K562 (cell line): Measurements from ENCODE around the gene TFEB. TPM values are rescaled to one million over a fixed set of nuclear protein-coding genes. Genes with fewer than 3 reads are reported as not detected.
A peak's percentile ranks its signal among the peaks of the same experiment; 100 is the strongest.

ENCODE experiments used
- ATAC-seq: fragments of 200-7000 bp; cut with Tn5 transposase; 3 replicates; pipeline ENCODE4 v1.9.1; 2020; ENCODE audit warnings: moderate library complexity
- BruUV-seq: library from RNA; stranded (reverse); fragments of 400-500 nt; replicated peaks from 2 replicates; lab custom pipeline; 2021; lab: Mats Ljungman, UMichigan
- CTCF ChIA-PET: fragments of 300-600 bp; formaldehyde crosslinking; extraction: SDS; loops from one replicate; lab custom pipeline; 2021; ENCODE audit warnings: low intra/inter-chr PET ratio; lab: Yijun Ruan, JAX
- POLR2A ChIA-PET: fragments of 300-600, 350-650 bp; sonication (Branson Sonifier 250); formaldehyde crosslinking; extraction: SDS; loops from one replicate; lab custom pipeline; 2021; ENCODE audit warnings: antibody characterized with exemption, inconsistent platforms; lab: Yijun Ruan, JAX
- DNase-seq, 4 experiments: peaks; one replicate each; pipeline versions ENCODE4 v3.0.0 to v3.0.0-alpha.2; 2011 to 2018; ENCODE audit warnings: low spot score in 3 of 4, mixed read lengths in 3 of 4; ENCODE audit errors: extremely low read depth in 1 of 4
- FAIRE-seq: peaks from 2 replicates; lab custom pipeline; 2011; peaks lifted over from hg19 to GRCh38; lab: Jason Lieb, UNC
- H2AFZ ChIP-seq: 2 replicates; pipeline ENCODE4 v1.6.0; 2011; ENCODE audit warnings: low read depth, low read length, control low read depth, inconsistent platforms
- H3K27ac ChIP-seq: fragments of 200-600 bp; 3 replicates; pipeline ENCODE4 v1.8.0; 2011; ENCODE audit warnings: low read depth, mild to moderate bottlenecking, control low read depth, inconsistent platforms, low read length, moderate library complexity, mixed read lengths; ENCODE audit errors: extremely low read depth
- H3K27me3 ChIP-seq, 2 experiments: fragments of 300-600 bp in 1 of 2; 2 replicates in 1 of 2; 3 replicates in 1 of 2; pipeline versions ENCODE4 v1.6.0 to v1.8.0; 2011; ENCODE audit warnings: inconsistent platforms in 2 of 2, low read length in 2 of 2, mild to moderate bottlenecking in 1 of 2, mixed read lengths in 1 of 2, moderate library complexity in 1 of 2; ENCODE audit not compliant: control insufficient read depth in 2 of 2, insufficient read depth in 2 of 2
- H3K36me3 ChIP-seq: fragments of 300-600 bp; 3 replicates; pipeline ENCODE4 v1.8.0; 2011; ENCODE audit warnings: mild to moderate bottlenecking, low read length, inconsistent platforms; ENCODE audit not compliant: control insufficient read depth, insufficient read depth
- H3K4me1 ChIP-seq, 2 experiments: fragments of 200-600 bp in 1 of 2; replicated peaks in 1 of 2; 2 replicates in 1 of 2; 3 replicates in 1 of 2; pipeline versions ENCODE4 v1.5.1 to v1.8.0; 2011; ENCODE audit warnings: inconsistent platforms in 2 of 2, low read length in 2 of 2, mild to moderate bottlenecking in 1 of 2, mixed read lengths in 1 of 2, moderate library complexity in 1 of 2; ENCODE audit not compliant: control insufficient read depth in 2 of 2, insufficient read depth in 2 of 2
- H3K4me2 ChIP-seq: 2 replicates; pipeline ENCODE4 v1.6.1; 2011; ENCODE audit warnings: low read length, control low read depth, inconsistent platforms, mixed read lengths; ENCODE audit not compliant: insufficient read depth
- H3K4me3 ChIP-seq: fragments of 200-600 bp; sonication (generic), shearing (Covaris generic); 2 replicates; pipeline ENCODE4 v1.5.1; 2016; ENCODE audit warnings: control low read depth, inconsistent platforms
- H3K79me2 ChIP-seq: fragments of 200-600 bp; 3 replicates; pipeline ENCODE4 v1.8.0; 2011; ENCODE audit warnings: low read length, inconsistent platforms; ENCODE audit not compliant: control insufficient read depth, insufficient read depth
- H3K9ac ChIP-seq, 2 experiments: 2 replicates each; pipeline versions ENCODE4 v1.6.0 to v1.6.1; 2011; ENCODE audit warnings: low read depth in 2 of 2, low read length in 2 of 2, control low read depth in 1 of 2, inconsistent platforms in 1 of 2, mild to moderate bottlenecking in 1 of 2, mixed read lengths in 1 of 2; ENCODE audit not compliant: insufficient read depth in 1 of 2
- H3K9me1 ChIP-seq: one replicate; pipeline ENCODE4 v1.6.0; 2011; ENCODE audit warnings: inconsistent platforms, mild to moderate bottlenecking, low read length, moderate library complexity; ENCODE audit not compliant: control insufficient read depth, insufficient read depth
- H3K9me3 ChIP-seq: replicated peaks from 2 replicates; pipeline ENCODE4 v1.5.1; 2011; ENCODE audit warnings: low read depth, low read length, inconsistent platforms; ENCODE audit not compliant: control insufficient read depth, insufficient read depth
- H4K20me1 ChIP-seq: replicated peaks from 2 replicates; pipeline ENCODE4 v1.6.1; 2011; ENCODE audit warnings: low read length, inconsistent platforms, mixed read lengths; ENCODE audit not compliant: control insufficient read depth, insufficient read depth
- ATF3 ChIP-seq, 2 experiments: fragments of 450-650 bp in 1 of 2; sonication (generic) in 1 of 2; formaldehyde crosslinking in 1 of 2; IDR thresholded peaks in 1 of 2; conservative IDR thresholded peaks in 1 of 2; 2 replicates each; pipeline versions ENCODE4 v1.6.1 to v1.8.1; 2016 to 2023; ENCODE audit warnings: mild to moderate bottlenecking in 2 of 2, moderate library complexity in 2 of 2, inconsistent platforms in 1 of 2, missing genetic modification reagents in 1 of 2
- ATF7 ChIP-seq: fragments of 450-650 bp; IDR thresholded peaks from 2 replicates; pipeline ENCODE4 v1.7.1; 2014; ENCODE audit warnings: mild to moderate bottlenecking, moderate library complexity
- BCOR ChIP-seq: fragments of 450-650 bp; IDR thresholded peaks from 2 replicates; pipeline ENCODE4 v1.6.1; 2016
- CHD2 ChIP-seq: IDR thresholded peaks from 2 replicates; pipeline ENCODE4 v1.6.1; 2011; ENCODE audit warnings: low read depth, low read length
- CTBP1 ChIP-seq: fragments of 450-650 bp; IDR thresholded peaks from 2 replicates; pipeline ENCODE4 v1.6.1; 2016; ENCODE audit warnings: borderline replicate concordance
- HDGF ChIP-seq: fragments of 450-650 bp; IDR thresholded peaks from 2 replicates; pipeline ENCODE4 v1.6.1; 2016
- ID3 ChIP-seq, 2 experiments: fragments of 250-450 bp in 1 of 2; fragments of 450-650 bp in 1 of 2; sonication (Bioruptor Pico) in 1 of 2; IDR thresholded peaks; 2 replicates each; pipeline versions ENCODE4 v1.6.1 to v1.8.0; 2016 to 2021; ENCODE audit warnings: mild to moderate bottlenecking in 2 of 2, moderate library complexity in 2 of 2, missing compliant biosample characterization in 1 of 2, missing genetic modification characterization in 1 of 2
- NFIC ChIP-seq: fragments of 450-650 bp; IDR thresholded peaks from 2 replicates; pipeline ENCODE4 v1.6.1; 2017; ENCODE audit warnings: mild to moderate bottlenecking, inconsistent platforms
- PRDM10 ChIP-seq: fragments of 450-650 bp; IDR thresholded peaks from 2 replicates; pipeline ENCODE4 v1.6.1; 2018; ENCODE audit not compliant: partially characterized antibody
- SMC3 ChIP-seq: conservative IDR thresholded peaks from 2 replicates; pipeline ENCODE4 v1.6.1; 2011; ENCODE audit warnings: low read depth, low read length, improper control_type of control experiment; ENCODE audit not compliant: insufficient read depth
- TEAD4 ChIP-seq, 2 experiments: sonication (generic) in 1 of 2; formaldehyde crosslinking in 1 of 2; IDR thresholded peaks; 2 replicates each; pipeline versions ENCODE4 v1.6.1 to v1.8.0; 2012 to 2022; ENCODE audit warnings: borderline replicate concordance in 1 of 2, inconsistent platforms in 1 of 2, low read length in 1 of 2, mild to moderate bottlenecking in 1 of 2, missing genetic modification reagents in 1 of 2
- TRIM25 ChIP-seq: fragments of 450-650 bp; IDR thresholded peaks from 2 replicates; pipeline ENCODE4 v1.7.0; 2016; ENCODE audit warnings: borderline replicate concordance
- ZKSCAN1 ChIP-seq: fragments of 150-350 bp; IDR thresholded peaks from 2 replicates; pipeline ENCODE4 v1.6.1; 2016; ENCODE audit warnings: low read depth, low read length
- WGBS: fragments of 100-300 bp; shearing (Covaris generic); methylation state at CpG from one replicate; pipeline ENCODE4 v1.1.6; 2016; ENCODE audit warnings: low coverage, mixed read lengths; ENCODE audit not compliant: insufficient coverage; ENCODE audit errors: missing lambda C conversion rate; 5-methylcytosine and 5-hydroxymethylcytosine counted together
- in situ Hi-C: fragments of 300-500 bp; cut with MboI; formaldehyde crosslinking; loops from 4 replicates; pipeline ENCODE4 v1.15.0; 2018; ENCODE audit warnings: inconsistent platforms, mixed read lengths
- intact Hi-C: fragments of 100-400 bp; cut with micrococcal nuclease; formaldehyde crosslinking; loops from 2 replicates; pipeline ENCODE4 v1.14.2; 2022
- polyA plus RNA-seq, 8 experiments: library from polyadenylated mRNA; depleted of rRNA in 4 of 8; stranded (reverse) in 5 of 8; unstranded in 3 of 8; fragments of >200 nt; fragmentation: Nextera tagmentation in 2 of 8; fragmentation: Illumina TruSeq in 1 of 8; extraction: Ambion mirVana in 2 of 8; extraction: Trizol in 1 of 8; gene quantifications; 2 replicates each; pipeline versions ENCODE4 v1.2.1 to v1.2.3, GENCODE V29; 2011 to 2014; ENCODE audit warnings: inconsistent platforms in 1 of 8, missing spikeins in 1 of 8
- total RNA-seq, 7 experiments: library from RNA; depleted of rRNA in 6 of 7; stranded (reverse); fragments of >200 nt in 6 of 7; fragmentation: Illumina TruSeq in 2 of 7; extraction: Trizol in 2 of 7; gene quantifications; 2 replicates each; pipeline versions ENCODE4 v1.2.1 to v1.2.3, GENCODE V29; 2011 to 2021; ENCODE audit warnings: low replicate concordance in 1 of 7

The TFEB gene
- total and polyA plus RNA-seq, 9 of the 15 experiments (the other 6 are each of a cell fraction or from before 2014, with no cell fraction given), result 0.04 to 4.7 (median 2.0) TPM

DNA sequence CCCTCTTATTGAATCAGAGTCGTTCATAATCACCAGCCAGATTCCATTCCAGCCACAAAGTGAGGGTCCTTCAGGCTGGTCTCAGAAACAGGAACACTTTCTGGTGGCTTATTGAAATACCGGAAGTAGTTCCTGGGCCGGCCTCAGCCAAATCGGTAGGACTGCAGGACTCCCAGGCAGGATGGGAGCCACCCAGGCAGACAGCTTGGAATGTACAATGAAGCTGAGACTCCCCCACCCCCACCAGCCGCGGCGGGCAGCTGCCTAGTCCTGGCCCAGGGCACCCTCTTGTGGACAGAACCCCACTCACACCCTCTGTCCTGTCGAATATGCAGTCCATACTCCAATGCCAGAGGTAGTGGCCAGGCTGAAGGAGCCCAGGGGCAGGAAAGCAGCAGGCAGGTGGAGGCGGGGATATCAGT, 53.3 kb downstream of the TFEB start:
- H3K9me3 ChIP-seq, result no peaks in the 10 kb centered on the region
- intact Hi-C loops (loop anchor here (1.0 to 2.0 kb wide), 4 partner anchors 79 to 313 kb away; no protein-coding TSS in a partner anchor), in situ Hi-C loops (loop anchor here (5.0 kb wide), 2 partner anchors 80 to 310 kb away; no protein-coding TSS in a partner anchor)
- ATAC-seq (peak; percentile 94), FAIRE-seq (peak; percentile 95), DNase-seq (peak; percentile 89 to 95 (median 93))
- H3K79me2 ChIP-seq, result no peaks in the 10 kb centered on the region
- H3K4me1 ChIP-seq, result peaks cover 0 to 19% of the 10 kb centered on the region in 2 experiments; a peak in 2 of 5 replicates
- H3K27ac ChIP-seq, result no peak overlapping the region
- ChIA-PET CTCF (interaction anchor here (0.6 to 3.9 kb wide), 14 partner anchors 18 to 557 kb away, joined by 3 to 150 read pairs (median 4); partner anchors contain the start of gene PGC), POLR2A (interaction anchor here (0.5 to 0.9 kb wide), 5 partner anchors 8 to 42 kb away, joined by 3 to 6 read pairs (median 3); no protein-coding TSS in a partner anchor)
- no TSS peak for BruUV-seq
- H3K4me2 ChIP-seq, result no peak overlapping the region
- H3K27me3 ChIP-seq, result peaks cover 16 to 48% of the 10 kb centered on the region in 2 experiments
- H3K9me1 ChIP-seq, result no peaks in the 10 kb centered on the region
- 3% methylated on average over 9 of the region's 9 CpGs for WGBS
- H3K4me3 ChIP-seq, result no peak overlapping the region
- no peaks in the 10 kb centered on the region for H3K36me3 ChIP-seq
- H2AFZ ChIP-seq, result no peak overlapping the region
- H3K9ac ChIP-seq, result no peak overlapping the region
- H4K20me1 ChIP-seq, result peaks cover 11% of the 10 kb centered on the region; the same call in 1 of the 2 replicates
- TF ChIP-seq ATF7 (peak; percentile 45; the same call in 1 of the 2 replicates), BCOR (peak; percentile 18; the same call in 1 of the 2 replicates), SMC3 (peak; percentile 94), ATF3 (IDR thresholded peaks at IDR 0.05) (no peak), ATF3 (CRISPR knock-in tag; conservative IDR thresholded peaks at IDR 0.05) (no peak), ID3 (CRISPR knock-in tag; IDR thresholded peaks at IDR 0.05) (no peak), ID3 (tag; IDR thresholded peaks at IDR 0.05) (no peak), HDGF (0 out of 2 replicates have a peak, but pooled peaks have one; percentile 30), NFIC (no peak), PRDM10 (peak; percentile 36), CTBP1 (peak; percentile 60; the same call in 1 of the 2 replicates), ZKSCAN1 (0 out of 2 replicates have a peak, but pooled peaks have one; percentile 27), TRIM25 (no peak), TEAD4 (IDR thresholded peaks at IDR 0.05; ENCODE audit: low read length) (peak; percentile 64; the same call in 1 of the 2 replicates), TEAD4 (CRISPR knock-in tag; IDR thresholded peaks at IDR 0.05; ENCODE audit: borderline replicate concordance) (no peak), CHD2 (peak; percentile 53)
